ENCODE data around the gene NHS.

The NHS gene

DNA sequence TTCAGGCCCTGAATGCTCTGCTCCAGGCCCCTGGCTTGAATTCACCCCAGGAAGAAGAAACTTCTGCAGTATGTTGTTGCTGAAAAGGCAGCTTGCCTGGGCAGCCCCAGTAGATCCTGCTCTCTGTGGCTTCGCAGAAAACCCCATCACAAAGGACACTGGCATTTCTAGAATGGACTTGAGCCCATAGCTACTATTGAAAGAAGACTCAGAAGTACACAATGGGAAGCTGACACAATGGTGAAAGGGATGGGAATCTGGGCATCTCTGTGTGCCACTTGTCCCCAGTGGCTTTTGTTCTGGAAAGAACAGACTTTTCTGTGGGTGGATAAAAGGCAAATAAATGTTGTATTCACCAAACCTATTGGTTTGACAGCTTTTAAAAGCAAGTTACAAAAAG is 294.9 kb downstream of the NHS start:
- no peak for DNase-seq (ENCODE audit: low read depth, low spot score)

DNA sequence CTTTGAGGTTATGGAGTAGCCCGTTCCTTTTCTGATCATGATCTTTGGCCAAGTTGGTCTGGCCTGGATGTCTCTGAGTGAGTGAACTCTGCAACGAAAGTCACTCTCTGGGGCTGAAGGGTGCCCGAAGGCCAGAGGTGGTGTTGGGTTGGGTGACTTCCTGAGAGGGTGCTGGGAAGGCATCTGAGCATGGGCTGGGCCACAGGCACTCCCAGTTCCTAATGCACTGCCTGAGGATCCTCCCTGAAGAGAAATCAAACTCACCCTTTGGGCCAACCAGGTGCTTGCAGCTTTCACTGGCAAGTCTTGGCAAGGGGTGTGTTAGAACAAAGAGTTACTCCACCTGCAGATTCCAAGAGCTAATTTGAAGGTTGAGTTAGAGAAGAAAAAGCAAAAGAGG is 295.9 kb downstream of the NHS start:
- no peak for DNase-seq (ENCODE audit: low read depth, low spot score)

DNA sequence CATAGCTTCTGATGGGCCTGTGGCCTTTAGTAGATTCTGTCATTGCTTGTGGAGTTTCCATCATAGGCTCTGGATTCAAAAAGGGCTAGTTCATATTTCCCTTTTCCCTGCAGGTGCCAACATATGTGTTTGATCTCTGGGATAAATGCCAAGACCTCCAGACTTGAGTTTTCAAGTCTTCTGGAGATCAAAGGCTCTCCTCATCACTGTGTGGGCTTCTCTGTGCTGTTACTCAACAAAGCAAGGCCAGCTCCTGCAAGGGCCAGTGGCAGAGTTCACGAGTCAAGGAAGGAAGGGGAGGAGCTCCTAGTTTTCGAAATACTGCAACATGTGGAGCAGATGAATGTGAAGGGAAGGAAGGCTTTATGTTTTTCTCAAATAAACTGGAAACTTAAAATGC is 299.6 kb downstream of the NHS start:
- no peak for DNase-seq (ENCODE audit: low read depth, low spot score)

DNA sequence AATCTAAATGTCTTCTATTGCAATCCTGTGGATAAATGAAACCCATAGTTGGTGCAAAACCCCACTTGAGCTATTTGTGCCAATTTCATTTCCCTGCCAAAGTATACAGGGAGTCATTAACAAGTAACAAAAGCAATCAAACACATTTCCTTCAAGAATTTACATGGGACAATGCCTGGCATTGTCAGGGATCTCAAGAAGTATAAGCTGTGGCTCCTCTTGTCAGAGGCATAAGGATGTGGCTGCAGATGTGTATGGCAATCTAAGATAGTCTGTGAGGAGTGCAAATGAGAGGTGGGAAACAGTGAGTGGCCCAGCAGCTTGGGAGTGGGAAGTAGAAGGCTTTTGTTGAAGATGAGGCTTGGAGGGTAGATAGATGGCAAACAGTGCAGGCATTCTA is 304.3 kb downstream of the NHS start:
- DNase-seq (ENCODE audit: low read depth, low spot score): no peak

DNA sequence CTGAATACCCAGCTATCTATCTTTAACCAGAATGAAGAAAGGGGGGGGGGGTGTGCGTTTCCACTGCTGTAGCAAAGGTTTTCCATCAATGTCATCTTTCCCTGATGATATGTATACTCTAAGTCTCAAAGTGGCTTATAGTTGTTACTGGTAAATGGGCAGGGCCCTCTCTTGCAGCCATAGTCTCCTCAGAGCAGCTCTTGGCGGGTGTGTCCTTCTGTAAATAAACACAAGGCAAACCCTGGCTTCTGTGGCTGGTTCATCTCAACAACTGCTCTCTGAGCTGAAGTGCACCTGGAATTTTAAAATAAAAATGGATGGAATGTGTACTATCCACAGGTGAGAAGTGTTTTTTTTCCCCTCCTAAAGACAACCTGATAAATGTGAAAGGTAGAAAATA is 304.8 kb downstream of the NHS start:
- no peak for DNase-seq (ENCODE audit: low read depth, low spot score)

DNA sequence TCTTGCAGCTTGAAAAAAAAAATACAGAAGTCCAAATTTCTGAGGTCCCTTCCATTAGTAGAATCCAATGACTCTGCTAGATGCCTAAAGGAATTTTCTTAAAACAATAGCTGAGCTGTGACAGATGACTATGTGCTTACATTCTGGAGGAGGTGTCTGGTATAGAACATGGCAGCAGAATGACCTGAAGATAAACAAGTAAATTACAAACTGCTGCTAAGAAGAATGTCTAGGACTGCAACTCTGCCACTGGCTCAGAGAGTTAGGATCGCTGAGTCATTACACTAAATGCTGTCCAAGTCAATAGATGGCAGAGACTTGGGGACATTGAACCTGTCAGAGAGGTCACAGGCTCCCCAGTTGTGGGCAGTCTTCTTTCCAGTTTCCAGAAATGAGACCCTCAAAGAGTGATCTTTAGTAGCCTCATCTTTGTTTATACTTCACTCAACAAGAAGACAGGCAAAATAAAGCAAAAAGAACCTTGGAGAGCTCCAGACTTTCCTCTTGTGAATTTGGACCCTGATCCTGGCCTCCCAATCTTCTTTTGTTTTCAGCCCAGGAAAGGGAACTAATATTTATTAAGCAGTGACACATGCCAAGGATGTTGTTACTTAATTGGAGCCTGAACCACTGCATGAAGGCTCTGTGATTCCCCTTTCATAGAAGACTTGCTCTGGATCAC is 305.9 kb downstream of the NHS start:
- no peak for DNase-seq (ENCODE audit: low read depth, low spot score)

DNA sequence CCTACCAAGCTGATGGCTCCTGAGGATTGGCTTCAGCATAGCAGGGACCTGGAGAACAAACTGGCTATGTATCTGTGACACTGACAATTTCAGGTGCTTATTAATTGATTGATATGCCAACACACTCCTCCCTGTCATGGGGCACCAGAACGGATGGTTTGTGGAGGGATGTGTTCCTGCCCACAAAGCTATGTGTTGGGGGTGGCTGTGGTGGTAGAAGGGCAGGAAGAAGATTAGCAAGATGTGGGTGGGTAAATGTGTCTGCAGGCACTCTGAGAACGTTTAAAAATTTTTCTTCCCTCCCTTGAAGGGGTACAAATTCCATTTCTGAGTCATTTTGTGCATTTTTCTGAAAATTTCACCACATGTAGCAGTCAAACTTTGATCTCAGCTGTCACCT is 307.3 kb downstream of the NHS start:
- DNase-seq (ENCODE audit: low read depth, low spot score): no peak

DNA sequence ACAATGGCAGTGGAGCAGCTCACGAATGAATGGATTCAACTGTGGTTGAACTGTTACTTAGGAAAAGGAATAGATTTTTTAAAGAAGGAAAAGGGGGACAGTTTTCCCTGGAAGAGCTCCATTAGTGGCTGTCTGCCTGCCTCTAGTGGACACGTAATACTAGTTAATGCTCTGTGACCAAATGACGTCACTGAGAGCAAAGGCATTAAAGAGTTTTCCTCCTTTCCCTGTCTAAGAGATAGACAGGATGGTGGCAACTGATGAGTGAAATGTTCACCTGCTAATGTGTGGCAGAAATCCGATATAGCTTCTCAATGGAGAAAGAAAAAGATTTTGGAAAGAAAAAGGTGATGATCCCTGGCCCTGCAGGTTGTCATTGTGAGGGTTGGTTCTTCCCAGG is 310.0 kb downstream of the NHS start:
- no peak for DNase-seq (ENCODE audit: low read depth, low spot score)

DNA sequence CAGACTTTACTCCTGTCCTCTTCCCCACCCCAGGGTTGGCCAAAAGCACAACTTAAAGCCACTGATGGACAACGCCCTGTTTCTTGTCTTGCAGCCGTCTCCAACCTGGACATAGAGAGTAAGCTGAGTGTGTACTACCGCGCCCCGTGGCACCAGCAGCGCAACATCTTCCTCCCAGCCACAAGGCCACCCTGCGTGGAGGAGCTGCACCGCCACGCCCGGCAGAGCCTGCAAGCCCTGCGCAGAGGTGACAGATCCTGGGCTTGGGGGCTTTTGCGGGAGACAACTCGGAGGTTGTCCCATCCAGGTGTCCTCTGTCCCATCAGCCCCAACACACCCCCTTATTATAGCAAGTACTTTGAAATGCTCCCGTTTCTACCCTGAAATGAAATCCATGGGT is 312.6 kb downstream of the NHS start:
- no peak for DNase-seq (ENCODE audit: low read depth, low spot score)

DNA sequence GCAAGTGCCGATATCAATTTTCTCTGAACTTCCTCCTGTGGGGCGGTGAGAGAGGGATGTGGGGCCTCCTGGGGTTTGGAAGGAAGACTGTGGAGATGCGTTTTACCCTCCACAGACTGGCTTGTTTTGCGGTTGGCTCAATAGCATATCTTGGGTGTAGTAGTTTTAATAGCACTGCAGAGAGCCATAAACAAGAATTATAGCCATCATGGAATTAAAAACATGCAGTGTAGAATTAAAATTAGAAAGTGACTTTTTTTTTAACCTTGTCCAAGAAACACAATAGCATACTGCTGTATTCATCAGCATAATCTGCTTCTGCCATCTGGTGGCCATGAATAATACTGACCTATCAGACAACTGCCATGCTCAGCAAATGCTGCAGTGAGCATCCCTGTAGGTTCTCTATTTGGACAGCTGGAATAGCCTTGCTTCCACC is 315.0 kb downstream of the NHS start:
- no peak for DNase-seq (ENCODE audit: low read depth, low spot score)

DNA sequence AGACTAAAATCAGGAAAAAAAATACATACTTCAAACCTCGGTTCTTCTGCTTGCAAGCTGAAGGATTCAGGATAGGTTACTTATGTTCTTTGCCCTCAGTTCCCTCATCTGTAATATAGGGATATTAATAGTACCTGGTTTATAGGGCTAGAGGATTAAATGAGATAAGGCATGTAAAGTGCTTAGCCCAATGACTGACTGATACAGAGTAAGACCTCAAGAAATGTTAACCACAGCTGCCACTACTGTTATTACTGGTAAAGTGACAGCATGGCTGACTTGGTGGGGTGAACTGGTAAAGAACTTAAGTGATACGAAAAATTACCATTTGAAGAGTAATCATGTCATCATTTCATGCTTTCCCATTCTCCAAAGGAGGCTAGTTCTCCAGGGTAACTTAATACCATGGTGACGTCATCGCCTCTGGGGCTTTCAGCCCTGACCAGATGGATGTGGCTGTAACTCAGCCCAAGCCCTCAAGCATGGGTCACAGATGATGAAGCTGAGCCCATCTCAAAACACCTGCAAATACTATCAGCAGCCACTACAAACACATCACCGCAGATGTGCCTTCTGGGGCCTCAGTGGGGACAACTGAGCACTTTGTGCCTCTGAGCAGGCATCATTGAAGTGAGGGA is 317.8 kb downstream of the NHS start:
- DNase-seq (ENCODE audit: low read depth, low spot score): no peak

DNA sequence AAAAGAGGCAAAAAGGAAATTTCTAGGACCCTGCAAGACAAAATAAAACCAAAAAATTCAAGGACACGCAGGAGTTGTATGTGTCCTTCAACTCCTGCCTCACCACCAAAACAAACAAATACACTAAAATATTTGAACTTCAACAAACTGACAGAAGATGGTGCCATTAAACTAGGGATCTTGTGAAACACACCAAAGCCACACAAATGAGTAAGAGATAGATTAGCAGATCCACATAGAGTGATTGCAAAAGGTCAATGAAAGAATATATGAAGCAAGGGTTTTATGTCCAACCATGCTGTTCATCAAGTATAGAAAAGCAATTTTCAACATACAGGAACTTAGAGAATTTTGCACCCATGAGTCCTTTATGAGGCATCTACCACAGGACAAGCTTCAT is 322.2 kb downstream of the NHS start:
- no peak for DNase-seq (ENCODE audit: low read depth, low spot score)

DNA sequence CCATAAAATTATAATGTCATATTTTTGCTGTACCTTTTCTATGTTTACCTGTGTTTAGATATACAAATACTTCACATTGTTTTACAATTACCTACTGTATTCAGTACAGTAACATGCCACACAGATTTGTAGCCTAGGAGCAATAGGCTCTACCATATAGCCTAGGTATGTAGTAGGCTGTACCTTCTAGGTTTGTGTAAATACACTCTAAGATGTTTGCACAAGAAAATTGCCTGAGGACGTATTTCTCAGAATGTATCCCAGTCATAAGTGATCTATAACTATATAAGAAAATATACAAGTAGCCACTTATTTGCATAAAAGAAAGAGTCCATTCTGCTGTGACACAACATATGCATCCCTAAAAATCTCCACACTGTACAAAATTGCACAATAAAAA is 326.0 kb downstream of the NHS start:
- no peak for DNase-seq (ENCODE audit: low read depth, low spot score)

DNA sequence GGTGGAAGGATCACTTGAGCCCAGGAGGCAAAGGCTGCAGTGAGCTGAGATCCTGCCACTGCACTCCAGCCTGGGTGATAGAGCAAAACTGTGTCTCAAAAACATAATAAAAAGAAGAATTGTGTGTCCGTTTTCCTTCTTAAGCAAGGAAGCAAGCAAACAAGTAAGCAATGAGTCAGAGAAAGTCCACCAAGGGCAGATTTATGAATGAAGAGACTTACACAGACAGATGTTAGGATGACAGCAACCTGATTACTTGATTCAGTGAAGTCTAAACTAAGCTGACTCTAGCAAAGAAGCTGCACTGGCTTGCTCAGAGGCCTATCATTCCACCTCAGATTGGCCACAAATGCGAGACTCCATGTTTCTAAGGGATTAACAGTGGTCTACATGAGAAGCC is 328.2 kb downstream of the NHS start:
- DNase-seq (ENCODE audit: low read depth, low spot score): no peak

DNA sequence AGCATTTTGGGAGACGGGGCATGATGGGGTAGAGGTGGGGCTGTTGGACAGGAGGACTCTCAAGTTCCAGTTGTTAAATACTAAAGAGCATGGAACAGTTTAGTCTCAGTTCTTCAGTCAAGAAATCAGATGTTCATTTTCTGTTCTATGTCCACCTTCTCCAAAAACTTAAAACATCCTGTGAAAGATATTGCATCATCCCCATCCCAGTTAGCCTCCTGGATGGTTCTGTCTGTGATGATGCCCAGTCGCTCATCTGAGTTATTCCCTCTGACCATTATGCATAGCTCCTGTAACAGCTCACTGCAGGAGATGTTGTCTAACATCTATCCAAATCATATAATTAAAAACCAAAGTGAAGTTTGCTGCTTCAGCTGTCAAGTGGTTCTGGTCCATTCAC is 330.2 kb downstream of the NHS start:
- no peak for DNase-seq (ENCODE audit: low read depth, low spot score)

DNA sequence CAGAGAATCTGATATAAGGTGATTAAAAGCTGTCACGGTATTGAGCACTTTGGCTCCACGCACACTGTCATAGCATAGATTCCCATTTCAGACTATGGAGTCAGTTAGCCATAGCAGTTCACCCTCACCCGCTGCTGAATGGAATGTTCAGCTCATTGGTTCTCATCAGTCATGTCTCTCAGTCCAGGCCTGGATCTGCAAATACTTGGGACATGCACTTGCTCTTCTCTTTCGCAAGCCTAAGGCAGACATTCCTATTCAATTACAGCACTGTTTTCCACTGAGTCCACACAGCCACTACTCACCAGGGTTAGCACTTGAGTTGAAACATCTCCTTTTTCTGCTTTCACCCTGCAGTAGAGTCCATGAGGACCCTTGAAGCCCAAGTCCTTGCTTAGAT is 331.7 kb downstream of the NHS start:
- no peak for DNase-seq (ENCODE audit: low read depth, low spot score)

DNA sequence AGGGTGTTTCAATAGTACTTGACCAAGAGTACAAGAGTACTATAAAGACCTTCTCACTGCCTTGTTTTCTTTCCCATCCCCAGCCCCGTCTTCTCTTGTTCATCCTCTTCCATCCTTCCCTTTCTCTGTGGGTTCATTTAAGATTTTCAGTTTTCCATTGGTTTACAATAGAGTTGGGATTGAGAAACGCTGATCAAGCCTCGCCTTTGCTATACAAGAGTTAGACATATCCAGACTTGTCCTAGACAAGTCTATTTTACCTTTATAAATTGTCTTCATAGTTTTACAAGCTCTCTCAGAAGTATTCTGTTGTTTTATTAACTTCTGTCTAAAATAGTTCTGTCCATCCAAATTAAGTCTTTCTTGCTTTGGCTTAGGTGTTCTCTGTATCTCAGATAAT is 332.7 kb downstream of the NHS start:
- no peak for DNase-seq (ENCODE audit: low read depth, low spot score)

DNA sequence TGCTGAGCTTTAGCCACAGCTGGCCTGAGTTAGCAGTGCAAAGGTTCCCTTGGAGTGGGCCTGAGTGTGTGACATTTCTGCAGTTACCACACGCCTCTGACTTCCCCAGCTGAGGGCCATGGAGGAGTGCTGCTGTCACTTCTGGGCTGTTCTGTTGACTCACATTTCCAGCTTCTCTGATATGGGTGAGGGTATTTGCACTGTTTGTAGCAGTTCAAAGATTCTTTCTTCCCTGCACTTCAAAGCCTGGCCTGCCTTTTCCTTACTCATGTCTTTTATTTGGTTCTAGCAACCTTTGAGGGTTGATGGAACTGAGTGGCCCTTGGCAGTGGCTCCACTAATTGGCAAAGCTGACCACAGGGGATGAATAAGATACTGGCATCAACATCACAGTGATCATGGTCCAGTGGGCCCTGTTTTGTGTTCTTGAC is 335.9 kb downstream of the NHS start:
- no peak for DNase-seq (ENCODE audit: low read depth, low spot score)

DNA sequence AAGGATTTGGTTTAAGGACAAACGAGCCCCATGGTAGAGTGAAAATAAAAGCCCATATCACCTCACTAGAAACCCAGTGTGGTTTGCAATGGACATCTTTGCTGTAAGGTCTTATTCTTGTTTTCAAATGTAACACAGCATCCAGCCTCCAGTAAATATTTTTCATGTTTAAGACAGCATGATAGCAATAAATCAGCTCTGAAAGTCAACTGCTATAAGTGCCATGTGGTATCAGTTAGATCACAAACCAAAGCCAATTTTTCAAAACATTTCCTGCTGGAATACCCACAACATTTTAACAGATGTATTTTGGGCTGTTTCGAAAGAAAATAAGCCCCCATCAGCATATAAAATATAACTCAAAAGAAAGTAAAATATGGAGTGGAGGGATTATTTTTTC is 338.3 kb downstream of the NHS start:
- no peak for DNase-seq (ENCODE audit: low read depth, low spot score)

DNA sequence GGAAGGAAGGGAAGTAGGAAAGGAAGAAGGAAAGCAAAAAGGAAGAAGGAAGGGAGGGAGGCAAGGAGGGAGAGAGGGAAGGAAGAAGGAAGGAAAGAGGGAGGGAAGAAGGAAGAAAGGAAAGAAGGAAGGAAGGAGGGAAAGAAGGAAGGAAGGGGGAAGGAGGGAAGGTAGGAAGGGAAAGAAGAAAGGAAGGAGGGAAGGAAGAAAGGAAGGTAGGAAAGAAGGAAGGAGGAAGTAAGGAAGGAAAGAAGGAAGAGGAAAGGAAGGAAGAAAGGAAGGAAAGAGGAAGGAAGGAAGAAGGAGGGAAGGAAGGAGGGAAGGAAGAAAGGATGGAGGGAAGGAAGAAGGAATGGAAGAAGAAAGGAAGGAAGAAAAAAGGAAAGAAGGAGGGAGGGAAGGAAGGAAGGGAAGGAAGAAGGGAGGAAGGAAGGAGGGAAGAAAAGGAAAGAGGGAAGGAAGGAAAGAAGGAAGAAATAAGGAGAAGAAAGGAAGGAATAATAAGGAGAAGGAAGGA is 343.7 kb downstream of the NHS start:
- DNase-seq (ENCODE audit: low read depth, low spot score): no peak

DNA sequence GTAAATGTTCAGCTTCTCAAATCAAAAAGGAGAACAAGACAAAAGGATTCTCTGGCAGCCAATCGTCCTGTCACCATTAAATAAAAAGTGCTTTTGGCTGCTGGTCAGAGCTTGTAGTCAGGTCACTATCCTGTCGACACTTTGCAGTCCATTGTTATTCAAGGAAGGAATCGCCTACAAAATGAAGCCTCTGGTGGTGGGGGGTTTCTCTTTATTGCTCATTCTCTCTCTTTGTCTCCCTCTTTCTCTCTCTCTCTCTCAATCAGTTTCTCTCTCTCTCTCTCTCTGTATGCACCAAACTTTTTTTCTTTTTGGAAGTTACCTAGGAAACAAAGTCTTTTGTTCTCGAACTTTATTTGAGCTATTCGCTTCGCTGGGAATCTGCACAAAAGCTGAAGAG is 344.7 kb downstream of the NHS start:
- no peak for DNase-seq (ENCODE audit: low read depth, low spot score)

DNA sequence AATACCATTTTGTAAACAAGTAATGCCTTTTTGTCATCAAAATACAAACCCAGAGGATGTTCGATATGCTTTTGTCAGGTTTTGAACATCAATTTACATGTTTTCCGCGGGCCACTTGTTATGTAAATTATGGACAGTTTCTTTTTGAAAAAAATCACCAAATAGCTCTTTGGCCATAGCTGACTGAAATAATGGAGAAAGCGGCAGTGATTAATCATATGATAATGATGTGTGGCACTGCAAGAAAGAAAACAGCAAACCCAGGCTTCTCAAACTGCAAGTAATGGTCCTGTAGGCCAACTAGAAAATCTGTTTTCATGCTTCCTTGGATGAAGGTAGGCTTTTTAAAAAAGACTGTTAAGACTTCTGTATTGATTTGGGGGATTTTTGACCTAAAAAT is 346.7 kb downstream of the NHS start:
- no peak for DNase-seq (ENCODE audit: low read depth, low spot score)

DNA sequence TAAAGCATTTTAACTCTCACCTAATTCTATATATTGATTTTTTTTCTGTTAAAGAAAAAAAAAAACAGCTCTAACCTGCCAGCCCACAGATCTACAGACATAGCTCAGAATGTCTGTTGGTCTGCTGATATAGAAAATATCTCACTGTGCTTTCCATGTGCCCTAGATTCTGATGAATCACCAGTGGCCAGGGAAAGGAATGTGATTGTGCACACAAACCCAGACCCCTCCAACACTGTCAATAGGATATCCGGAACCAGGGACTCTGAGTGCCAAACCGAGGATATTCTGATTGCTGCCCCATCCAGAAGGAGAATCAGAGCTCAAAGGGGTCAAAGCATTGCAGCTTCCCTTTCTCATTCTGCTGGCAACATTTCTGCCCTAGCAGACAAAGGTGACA is 350.2 kb downstream of the NHS start:
- no peak for DNase-seq (ENCODE audit: low read depth, low spot score)
